ENCODE data around the gene TEAD1.

TEAD1 gene

DNA sequence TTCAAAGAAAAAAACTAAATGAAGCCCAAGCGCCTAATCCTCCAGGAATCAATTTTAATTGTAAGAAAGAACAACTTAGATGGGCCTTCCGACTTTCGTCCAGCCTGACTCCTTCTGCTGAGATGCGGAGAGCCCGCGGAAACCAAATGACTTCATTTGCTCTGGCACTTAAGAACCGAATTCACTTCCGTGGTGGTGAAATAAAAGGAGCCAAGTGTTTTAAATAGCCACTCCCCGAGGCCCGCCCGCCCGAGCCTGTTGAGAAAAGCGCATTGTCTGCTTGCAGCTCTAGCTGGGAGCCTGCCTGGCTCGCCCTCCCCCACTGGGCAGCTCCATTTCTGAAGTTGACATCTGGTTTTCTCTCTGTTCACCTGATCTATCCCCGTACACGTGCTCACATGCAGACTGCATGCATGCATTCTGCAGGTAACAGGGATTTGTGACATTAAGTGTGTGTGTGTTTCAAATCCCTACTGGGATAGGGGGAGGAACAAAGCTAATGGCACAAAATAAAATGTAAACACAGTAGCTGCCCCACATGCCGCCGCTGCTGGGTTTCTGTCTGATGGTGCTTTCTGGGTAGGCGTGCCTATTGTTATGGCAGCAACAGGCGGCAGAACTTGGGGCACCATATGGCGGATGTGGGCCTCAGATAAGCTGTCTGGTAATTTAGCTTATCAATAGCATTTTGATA is 6.2 kb downstream of the TEAD1 start:
- TF ChIP-seq ZFX (IDR thresholded peaks at IDR 0.05): no peak
- TF ChIP-seq, protein P1, sequence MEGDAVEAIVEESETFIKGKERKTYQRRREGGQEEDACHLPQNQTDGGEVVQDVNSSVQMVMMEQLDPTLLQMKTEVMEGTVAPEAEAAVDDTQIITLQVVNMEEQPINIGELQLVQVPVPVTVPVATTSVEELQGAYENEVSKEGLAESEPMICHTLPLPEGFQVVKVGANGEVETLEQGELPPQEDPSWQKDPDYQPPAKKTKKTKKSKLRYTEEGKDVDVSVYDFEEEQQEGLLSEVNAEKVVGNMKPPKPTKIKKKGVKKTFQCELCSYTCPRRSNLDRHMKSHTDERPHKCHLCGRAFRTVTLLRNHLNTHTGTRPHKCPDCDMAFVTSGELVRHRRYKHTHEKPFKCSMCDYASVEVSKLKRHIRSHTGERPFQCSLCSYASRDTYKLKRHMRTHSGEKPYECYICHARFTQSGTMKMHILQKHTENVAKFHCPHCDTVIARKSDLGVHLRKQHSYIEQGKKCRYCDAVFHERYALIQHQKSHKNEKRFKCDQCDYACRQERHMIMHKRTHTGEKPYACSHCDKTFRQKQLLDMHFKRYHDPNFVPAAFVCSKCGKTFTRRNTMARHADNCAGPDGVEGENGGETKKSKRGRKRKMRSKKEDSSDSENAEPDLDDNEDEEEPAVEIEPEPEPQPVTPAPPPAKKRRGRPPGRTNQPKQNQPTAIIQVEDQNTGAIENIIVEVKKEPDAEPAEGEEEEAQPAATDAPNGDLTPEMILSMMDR (conservative IDR thresholded peaks at IDR 0.05): no peak
- H3K27ac ChIP-seq: no peak overlapping the region

DNA sequence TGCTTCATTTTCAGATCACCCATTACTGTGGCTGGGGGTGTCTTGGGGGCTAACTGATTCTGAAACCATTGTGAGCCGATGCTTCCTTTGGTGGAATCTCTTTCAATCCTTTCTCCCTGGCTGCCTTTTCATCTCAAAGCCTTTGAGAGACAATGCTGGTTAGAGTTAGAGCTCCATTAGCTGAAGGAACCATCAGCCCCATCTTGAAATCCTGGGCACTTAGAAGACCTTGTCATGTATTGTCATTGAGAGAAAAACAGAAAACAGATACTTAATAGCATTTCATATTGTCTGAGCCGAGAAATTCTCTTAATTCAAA is 6.7 kb downstream of the TEAD1 start:
- H3K27ac ChIP-seq: no peak overlapping the region
- no peak for TF ChIP-seq ZFX (IDR thresholded peaks at IDR 0.05)

DNA sequence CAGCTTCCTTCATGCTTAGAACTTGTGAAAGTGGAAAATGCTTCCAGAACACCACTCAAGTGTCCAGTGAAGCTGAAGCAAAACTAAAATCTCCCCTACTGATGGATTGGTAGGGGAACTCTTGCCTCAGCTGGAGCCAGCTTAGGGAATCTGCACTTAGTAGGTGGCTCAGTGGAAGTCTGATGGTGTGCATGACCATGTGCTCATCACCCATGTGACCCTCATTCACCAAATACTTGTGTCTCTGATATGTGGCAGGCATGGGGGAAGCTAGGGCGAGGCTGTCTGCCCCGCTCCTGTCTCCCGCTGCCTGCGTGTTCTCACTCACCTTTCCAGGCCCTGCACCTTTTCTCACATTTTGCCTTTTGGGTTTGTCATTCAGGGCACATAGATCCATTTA is 7.2 kb downstream of the TEAD1 start:
- TF ChIP-seq, protein P1 (conservative IDR thresholded peaks at IDR 0.05): no peak
- no peak for TF ChIP-seq ZFX (IDR thresholded peaks at IDR 0.05)
- no peak overlapping the region for H3K27ac ChIP-seq

DNA sequence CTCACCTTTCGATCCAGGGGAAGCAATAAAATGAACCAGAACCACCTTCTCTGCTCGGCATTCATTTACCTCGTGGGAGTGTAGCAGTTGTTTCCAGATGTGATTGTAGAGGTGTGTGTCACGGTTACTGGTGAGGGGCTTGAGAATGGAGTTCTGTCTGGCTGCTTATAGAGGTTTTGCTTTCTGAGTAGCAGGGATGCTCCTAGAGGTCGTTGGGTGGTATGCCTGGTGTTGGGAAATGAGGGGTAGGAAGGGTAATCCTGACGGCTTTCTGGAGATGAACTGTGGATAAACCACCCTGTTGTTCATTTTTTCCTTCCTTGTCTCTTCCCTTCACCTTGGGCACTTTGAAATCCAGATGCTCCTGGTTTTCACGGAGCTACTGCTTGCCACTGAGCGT is 8.1 kb downstream of the TEAD1 start:
- no peak for TF ChIP-seq ZFX (IDR thresholded peaks at IDR 0.05)
- H3K27ac ChIP-seq: no peak overlapping the region

DNA sequence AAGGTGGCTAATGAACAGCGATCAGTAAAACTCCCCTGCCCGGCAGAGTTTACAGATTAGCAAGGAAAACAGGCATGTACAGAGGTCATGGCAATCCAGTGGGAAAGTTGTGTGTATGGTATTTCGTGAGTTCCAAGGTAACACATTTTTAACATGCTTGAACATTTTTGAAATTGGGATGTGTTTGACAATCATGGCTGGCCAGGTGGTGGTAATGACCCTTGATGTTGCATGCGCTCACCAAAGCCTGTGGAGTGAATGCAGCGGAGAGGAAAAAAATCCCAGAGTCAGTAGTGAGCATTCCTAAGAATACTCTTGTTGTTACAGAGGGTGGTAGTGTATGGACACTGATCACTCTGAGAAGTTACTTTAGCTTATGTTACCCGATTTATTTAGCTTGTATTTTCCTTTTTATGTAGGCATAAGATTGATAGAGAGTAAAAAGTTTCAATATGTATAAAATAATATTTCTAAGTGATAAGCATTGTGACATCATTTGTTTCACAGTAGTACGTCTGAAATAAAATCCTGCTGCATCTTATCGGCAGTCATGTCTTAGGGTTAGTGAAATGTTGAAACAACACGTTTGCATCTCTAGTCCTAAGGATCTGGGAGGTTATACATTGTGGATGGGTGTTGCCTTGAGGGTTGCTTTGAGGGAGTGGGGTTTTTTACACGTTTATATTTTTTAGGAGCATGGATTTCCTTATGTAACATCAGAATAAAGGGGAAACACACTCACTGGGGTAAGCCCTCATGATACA is 8.7 kb downstream of the TEAD1 start:
- no peak overlapping the region; the same call in 1 of the 2 replicates for H3K27ac ChIP-seq
- no peak for TF ChIP-seq ZFX (IDR thresholded peaks at IDR 0.05)
- TF ChIP-seq, protein P1 (conservative IDR thresholded peaks at IDR 0.05): no peak

DNA sequence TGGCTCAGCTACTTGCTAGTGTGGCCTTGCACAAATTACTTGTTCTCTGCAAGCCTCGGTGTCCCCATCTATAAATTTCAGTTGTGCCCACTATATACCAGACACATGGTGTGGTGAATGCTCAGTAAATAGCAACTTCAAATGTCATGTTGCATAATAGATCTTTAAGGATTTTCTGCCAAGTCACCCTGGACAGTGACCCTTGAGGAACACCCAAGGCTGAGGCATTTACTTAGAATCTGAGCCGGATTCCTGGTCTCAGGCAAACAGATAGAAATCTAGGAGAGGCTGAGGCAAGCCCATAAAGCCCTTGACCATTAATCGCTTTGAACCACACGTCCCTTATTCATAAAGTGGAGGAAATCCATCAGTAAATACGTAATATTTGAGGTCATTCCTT is 9.7 kb downstream of the TEAD1 start:
- TF ChIP-seq, protein P1 (conservative IDR thresholded peaks at IDR 0.05): no peak
- TF ChIP-seq ZFX (IDR thresholded peaks at IDR 0.05): no peak
- H3K27ac ChIP-seq: no peak overlapping the region; the same call in 1 of the 2 replicates

DNA sequence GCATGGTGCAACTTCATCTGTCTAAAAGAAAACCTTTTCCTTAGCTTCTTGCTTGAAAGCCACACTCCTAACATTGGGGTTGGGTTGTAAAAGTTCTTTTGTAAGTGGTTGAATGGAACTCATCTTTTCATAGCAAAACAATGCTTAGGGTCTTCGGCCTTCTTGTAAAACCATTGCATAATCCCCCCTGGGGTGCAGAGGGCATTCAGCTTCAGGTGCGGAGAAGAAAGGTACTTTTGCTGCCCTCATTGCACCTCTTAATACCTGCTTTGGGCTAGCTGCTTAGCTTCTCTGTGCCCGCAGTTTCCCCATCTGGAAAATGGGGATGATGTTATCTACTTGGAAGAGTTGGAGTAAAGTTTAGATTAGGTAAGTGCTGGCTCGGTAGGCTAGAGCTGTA is 10.1 kb downstream of the TEAD1 start:
- TF ChIP-seq, protein P1 (conservative IDR thresholded peaks at IDR 0.05): no peak
- no peak for TF ChIP-seq ZFX (IDR thresholded peaks at IDR 0.05)
- no peak overlapping the region; the same call in 1 of the 2 replicates for H3K27ac ChIP-seq

DNA sequence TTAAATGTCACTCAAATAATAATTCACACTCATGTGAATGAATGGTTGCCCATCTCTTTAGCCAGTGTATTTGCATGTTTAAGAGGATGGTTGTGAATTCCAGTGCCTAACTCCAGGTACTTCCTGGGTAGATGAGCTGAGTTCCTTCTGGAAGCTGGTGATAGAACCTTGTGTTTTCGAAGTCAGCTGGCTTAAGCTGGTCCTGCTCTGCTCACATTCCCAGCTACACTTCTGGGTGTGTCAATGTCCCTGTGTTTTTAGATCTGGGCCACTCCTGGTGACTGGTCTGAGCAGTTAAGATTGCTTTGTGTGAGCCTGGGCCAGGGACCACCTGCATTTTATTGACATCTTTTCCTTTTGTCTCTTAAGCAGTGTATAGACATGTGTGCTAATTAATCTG is 10.6 kb downstream of the TEAD1 start:
- TF ChIP-seq, protein P1 (conservative IDR thresholded peaks at IDR 0.05): no peak
- no peak for TF ChIP-seq ZFX (IDR thresholded peaks at IDR 0.05)
- no peak overlapping the region; the same call in 1 of the 2 replicates for H3K27ac ChIP-seq
